H9 (cell line): ENCODE data around the gene RALGAPB. TPM values are rescaled to one million over a fixed set of nuclear protein-coding genes. Genes with fewer than 3 reads are reported as not detected.

Experiments used
- DNase-seq: peaks from one replicate; pipeline ENCODE4 v3.0.0-alpha.2; 2017
- H2AFZ ChIP-seq: one replicate; pipeline ENCODE4 v1.6.1; 2013; ENCODE audit warnings: mild to moderate bottlenecking, low read length, control low read depth, moderate library complexity
- H2AK5ac ChIP-seq: 2 replicates; pipeline ENCODE4 v1.6.1; 2013; ENCODE audit warnings: low read length, control low read depth, mixed read lengths; ENCODE audit not compliant: insufficient read length
- H2BK120ac ChIP-seq: one replicate; pipeline ENCODE4 v1.6.1; 2013; ENCODE audit warnings: low read depth, mild to moderate bottlenecking, low read length, control low read depth, inconsistent platforms; ENCODE audit not compliant: poor library complexity, severe bottlenecking
- H2BK12ac ChIP-seq: 2 replicates; pipeline ENCODE4 v1.6.1; 2013; ENCODE audit warnings: low read length, control low read depth, mixed read lengths, low read depth; ENCODE audit not compliant: insufficient read length
- H2BK15ac ChIP-seq: 2 replicates; pipeline ENCODE4 v1.6.1; 2013; ENCODE audit warnings: low read depth, low read length, control low read depth
- H2BK20ac ChIP-seq: one replicate; pipeline ENCODE4 v1.6.1; 2013; ENCODE audit warnings: low read depth, mild to moderate bottlenecking, low read length, control low read depth, inconsistent platforms; ENCODE audit not compliant: poor library complexity, severe bottlenecking
- H2BK5ac ChIP-seq: 2 replicates; pipeline ENCODE4 v1.6.1; 2013; ENCODE audit warnings: low read length, control low read depth, mixed read lengths; ENCODE audit not compliant: insufficient read length
- H3K14ac ChIP-seq: 2 replicates; pipeline ENCODE4 v1.6.1; 2013; ENCODE audit warnings: low read length, control low read depth; ENCODE audit not compliant: insufficient read depth
- H3K18ac ChIP-seq: 2 replicates; pipeline ENCODE4 v1.6.1; 2013; ENCODE audit warnings: low read depth, mild to moderate bottlenecking, mixed read lengths, low read length, control low read depth; ENCODE audit not compliant: insufficient read length
- H3K23ac ChIP-seq: 2 replicates; pipeline ENCODE4 v1.6.1; 2013; ENCODE audit warnings: low read length, control low read depth, mixed read lengths, low read depth; ENCODE audit not compliant: insufficient read length
- H3K23me2 ChIP-seq: 2 replicates; pipeline ENCODE4 v1.6.1; 2013; ENCODE audit warnings: low read depth, mild to moderate bottlenecking, mixed read lengths, low read length, control low read depth; ENCODE audit not compliant: insufficient read length, poor library complexity, severe bottlenecking
- H3K27ac ChIP-seq: 2 replicates; pipeline ENCODE4 v1.5.1; 2013; ENCODE audit warnings: low read length, control low read depth, mixed read lengths, low read depth; ENCODE audit not compliant: insufficient read length
- H3K27me3 ChIP-seq: 2 replicates; pipeline ENCODE4 v1.6.1; 2013; ENCODE audit warnings: low read length, control low read depth, inconsistent platforms; ENCODE audit not compliant: insufficient read depth
- H3K4ac ChIP-seq: 2 replicates; pipeline ENCODE4 v1.6.1; 2013; ENCODE audit warnings: low read depth, mild to moderate bottlenecking, control low read depth, inconsistent platforms, low read length, moderate library complexity
- H3K4me1 ChIP-seq: 2 replicates; pipeline ENCODE4 v1.6.1; 2013; ENCODE audit warnings: low read length, control low read depth, inconsistent platforms; ENCODE audit not compliant: insufficient read depth
- H3K4me2 ChIP-seq: 2 replicates; pipeline ENCODE4 v1.6.1; 2013; ENCODE audit warnings: low read length, control low read depth, mixed read lengths; ENCODE audit not compliant: insufficient read length, insufficient read depth
- H3K56ac ChIP-seq: 2 replicates; pipeline ENCODE4 v1.6.1; 2013; ENCODE audit warnings: low read depth, mild to moderate bottlenecking, mixed read lengths, low read length, control low read depth; ENCODE audit not compliant: insufficient read length
- H3K79me1 ChIP-seq: 2 replicates; pipeline ENCODE4 v1.6.1; 2013; ENCODE audit warnings: low read depth, mild to moderate bottlenecking, moderate library complexity, low read length, control low read depth, inconsistent platforms; ENCODE audit not compliant: insufficient read depth, poor library complexity, severe bottlenecking
- H3K79me2 ChIP-seq: 2 replicates; pipeline ENCODE4 v1.6.1; 2013; ENCODE audit warnings: low read length, control low read depth, inconsistent platforms; ENCODE audit not compliant: insufficient read depth
- H3K9ac ChIP-seq: 2 replicates; pipeline ENCODE4 v1.6.1; 2013; ENCODE audit warnings: low read length, control low read depth, mixed read lengths; ENCODE audit not compliant: insufficient read length; ENCODE audit errors: extremely low read depth
- H3K9me3 ChIP-seq: one replicate; pipeline ENCODE4 v1.6.1; 2013; ENCODE audit warnings: low read depth, low read length, inconsistent platforms; ENCODE audit not compliant: control insufficient read depth
- H3T11ph ChIP-seq: one replicate; pipeline ENCODE4 v1.6.1; 2013; ENCODE audit warnings: mild to moderate bottlenecking, low read length, control low read depth, inconsistent platforms
- H4K20me1 ChIP-seq: one replicate; pipeline ENCODE4 v1.6.1; 2013; ENCODE audit not compliant: control insufficient read depth, insufficient read length, insufficient read depth
- H4K5ac ChIP-seq: 2 replicates; pipeline ENCODE4 v1.6.1; 2013; ENCODE audit warnings: low read depth, mild to moderate bottlenecking, mixed read lengths, low read length, control low read depth; ENCODE audit not compliant: insufficient read length
- H4K8ac ChIP-seq: replicated peaks from 2 replicates; pipeline ENCODE4 v1.6.1; 2013; ENCODE audit warnings: low read length, control low read depth, mixed read lengths, low read depth; ENCODE audit not compliant: insufficient read length
- H4K91ac ChIP-seq: 2 replicates; pipeline ENCODE4 v1.6.1; 2013; ENCODE audit warnings: low read depth, mild to moderate bottlenecking, moderate library complexity, mixed read lengths, low read length, control low read depth; ENCODE audit not compliant: insufficient read length
- H3K27ac Mint-ChIP-seq, 3 experiments: 2 replicates in 2 of 3; 3 replicates in 1 of 3; pipeline ENCODE4 v1.8.0; 2020 to 2021; ENCODE audit warnings: mixed read lengths in 3 of 3, mild to moderate bottlenecking in 1 of 3, moderate library complexity in 1 of 3
- H3K27me3 Mint-ChIP-seq: 2 replicates; pipeline ENCODE4 v1.8.0; 2021; ENCODE audit warnings: low read depth, mild to moderate bottlenecking, moderate library complexity, mixed read lengths
- H3K36me3 Mint-ChIP-seq, 3 experiments: 2 replicates in 2 of 3; 3 replicates in 1 of 3; pipeline ENCODE4 v1.8.0; 2020 to 2021; ENCODE audit warnings: low read depth in 3 of 3, mixed read lengths in 3 of 3; ENCODE audit not compliant: insufficient read depth in 1 of 3
- H3K4me1 Mint-ChIP-seq, 2 experiments: 2 replicates each; pipeline ENCODE4 v1.8.0; 2020; ENCODE audit warnings: mixed read lengths in 2 of 2
- H3K4me3 Mint-ChIP-seq, 2 experiments: 2 replicates in 1 of 2; 3 replicates in 1 of 2; pipeline ENCODE4 v1.8.0; 2020 to 2021; ENCODE audit warnings: mild to moderate bottlenecking in 2 of 2, mixed read lengths in 2 of 2, moderate library complexity in 1 of 2
- H3K9me3 Mint-ChIP-seq, 2 experiments: 2 replicates in 1 of 2; 3 replicates in 1 of 2; pipeline ENCODE4 v1.8.0; 2020; ENCODE audit warnings: mild to moderate bottlenecking in 2 of 2, mixed read lengths in 2 of 2, moderate library complexity in 1 of 2
- CTCF ChIP-seq: fragments of 200-600 bp; sonication (generic); conservative IDR thresholded peaks from 3 replicates; pipeline ENCODE4 v1.8.0; 2021; ENCODE audit warnings: antibody characterized with exemption, mild to moderate bottlenecking
- whole genome bisulfite sequencing: extraction: QIAGEN DNeasy Blood & Tissue Kit; methylation state at CpG from one replicate; pipeline ENCODE4 v1.1.7; 2013; ENCODE audit warnings: missing lambda C conversion rate, low lambda C conversion rate, mixed read lengths; ENCODE audit not compliant: insufficient read length; ENCODE audit errors: extremely low coverage; 5-methylcytosine and 5-hydroxymethylcytosine counted together
- total RNA-seq: library from RNA; stranded (reverse); gene quantifications from 2 replicates; pipeline ENCODE4 v1.2.1, GENCODE V29; 2021

Gene RALGAPB
- total RNA-seq, 1 experiment from 2014 or later, result 28.5 TPM

- H3K9me3 Mint-ChIP-seq, result no peaks in the 10 kb centered on the region
- H3K4me1 ChIP-seq, result no peaks in the 10 kb centered on the region
- peaks cover 3% of the 10 kb centered on the region for H3K27me3 Mint-ChIP-seq
- H3K56ac ChIP-seq, result no peak overlapping the region
- H3K79me2 ChIP-seq, result no peaks in the 10 kb centered on the region; the same call in 1 of the 2 replicates
- H3K36me3 Mint-ChIP-seq, result peaks cover 14 to 24% (median 19%) of the 10 kb centered on the region in 3 experiments; a peak in 6 of 7 replicates
- H3K27me3 ChIP-seq, result no peaks in the 10 kb centered on the region
- H2BK5ac ChIP-seq, result no peak overlapping the region
- no CpG with 5 or more reads among the region's 3 CpGs for WGBS
- H3K23ac ChIP-seq, result no peak overlapping the region
- H2BK15ac ChIP-seq, result no peak overlapping the region
- H3K4ac ChIP-seq, result no peak overlapping the region
- H3K79me1 ChIP-seq, result peaks cover 2% of the 10 kb centered on the region
- no peak for TF ChIP-seq CTCF
- no peak overlapping the region for H2BK120ac ChIP-seq
- H3K9me3 ChIP-seq, result no peaks in the 10 kb centered on the region
- no peak overlapping the region for H3K27ac Mint-ChIP-seq
- no peak overlapping the region for H3K18ac ChIP-seq
- no peak overlapping the region for H4K91ac ChIP-seq
- peaks cover 9% of the 10 kb centered on the region for H3K23me2 ChIP-seq
- H3K27ac ChIP-seq, result no peak overlapping the region
- peaks cover 17 to 24% of the 10 kb centered on the region in 2 experiments for H3K4me1 Mint-ChIP-seq
- H2BK12ac ChIP-seq, result no peak overlapping the region
- H3K9ac ChIP-seq, result no peak overlapping the region
- no peak overlapping the region for H3K4me3 Mint-ChIP-seq
- DNase-seq, result no peak
- no peaks in the 10 kb centered on the region for H4K20me1 ChIP-seq
- H4K8ac ChIP-seq, result no peak overlapping the region
- no peak overlapping the region for H3K4me2 ChIP-seq
- H2BK20ac ChIP-seq, result no peak overlapping the region
- H4K5ac ChIP-seq, result no peak overlapping the region
- no peak overlapping the region for H2AK5ac ChIP-seq
- no peak overlapping the region for H2AFZ ChIP-seq
- H3K14ac ChIP-seq, result no peak overlapping the region
- no peak overlapping the region for H3T11ph ChIP-seq
Observed at GRCh38 chr20:38445381-38445796, 27.3 kb upstream of the RALGAPB start.
